ENCODE measurements around the gene LARGE1. TPM values are rescaled to one million over a fixed set of nuclear protein-coding genes. Genes with fewer than 3 reads are reported as not detected.

The LARGE1 gene
- total and polyA plus RNA-seq, 5 donors, result 23.8 to 100.0 (median 73.1) TPM

DNA sequence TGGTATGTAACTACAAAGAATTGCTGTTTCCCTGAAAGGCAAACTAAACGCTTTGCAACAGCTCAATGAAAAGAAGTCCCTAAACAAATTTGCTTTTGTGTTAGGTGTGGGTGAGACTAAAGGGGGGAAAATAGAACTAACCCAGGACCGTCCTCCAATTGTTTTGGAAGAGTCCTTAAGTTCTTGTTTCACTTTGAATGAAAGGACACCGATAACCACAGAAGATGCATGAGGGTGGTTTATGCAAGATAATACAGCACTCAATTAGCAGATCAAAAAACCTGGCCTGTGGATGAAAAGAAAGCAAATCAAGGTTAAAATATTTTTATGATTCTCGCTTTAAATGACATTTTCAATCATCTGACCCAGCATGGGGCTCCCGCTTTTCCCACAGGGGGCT is 557.6 kb downstream of the LARGE1 start:
- Histone ChIP-seq H3K27me3 (ENCODE audit: control insufficient read depth, insufficient read depth) (no peaks in the 10 kb centered on the region), H3K9me3 (ENCODE audit: control insufficient read depth, low read length) (no peaks in the 10 kb centered on the region), H3K4me1 (ENCODE audit: control insufficient read depth, insufficient read depth, low read length) (peaks cover 1% of the 10 kb centered on the region), H3K27ac (ENCODE audit: low read length) (no peak overlapping the region), H3K4me3 (ENCODE audit: low read length) (no peak overlapping the region)
- 97% methylated on average over 5 of the region's 5 CpGs for WGBS
- intact Hi-C loops (cut with DNase I), result no loop called here
- DNase-seq (no peak), ATAC-seq (no peak)

GRCh38 chr22:33361581-33361980 is 558.7 kb downstream of the LARGE1 start:
- Histone ChIP-seq H3K4me3 (ENCODE audit: low read length) (no peak overlapping the region), H3K9me3 (ENCODE audit: control insufficient read depth, low read length) (no peaks in the 10 kb centered on the region), H3K4me1 (ENCODE audit: control insufficient read depth, insufficient read depth, low read length) (peaks cover 1% of the 10 kb centered on the region), H3K27ac (ENCODE audit: low read length) (no peak overlapping the region), H3K27me3 (ENCODE audit: control insufficient read depth, insufficient read depth) (no peaks in the 10 kb centered on the region)
- intact Hi-C loops (cut with DNase I), result no loop called here
- no peak for DNase-seq
- ATAC-seq, result no peak

GRCh38 chr22:33357981-33358399 is 562.3 kb downstream of the LARGE1 start:
- 91% methylated on average over 4 of the region's 4 CpGs for WGBS
- no peak overlapping the region for H3K4me3 ChIP-seq (ENCODE audit: low read length)
- no peak overlapping the region for H3K27ac ChIP-seq (ENCODE audit: low read length)
- DNase-seq, result no peak
- intact Hi-C loops (cut with DNase I), result no loop called here
- peaks cover 1% of the 10 kb centered on the region for H3K4me1 ChIP-seq (ENCODE audit: control insufficient read depth, insufficient read depth, low read length)
- H3K27me3 ChIP-seq (ENCODE audit: control insufficient read depth, insufficient read depth), result no peaks in the 10 kb centered on the region
- ATAC-seq, result no peak
- H3K9me3 ChIP-seq (ENCODE audit: control insufficient read depth, low read length), result no peaks in the 10 kb centered on the region

- DNase-seq, result no peak
- Histone ChIP-seq H3K9me3 (ENCODE audit: control insufficient read depth, low read length) (no peaks in the 10 kb centered on the region), H3K27ac (ENCODE audit: low read length) (no peak overlapping the region), H3K27me3 (ENCODE audit: control insufficient read depth, insufficient read depth) (no peaks in the 10 kb centered on the region), H3K4me1 (ENCODE audit: control insufficient read depth, insufficient read depth, low read length) (no peaks in the 10 kb centered on the region), H3K4me3 (ENCODE audit: low read length) (no peak overlapping the region)
- intact Hi-C loops (cut with DNase I), result no loop called here
- peak; percentile 26 to 56 for ATAC-seq
- 30% methylated on average over 1 of the region's 1 CpG for WGBS
Observed at GRCh38 chr22:33354928-33355327, 565.3 kb downstream of the LARGE1 start.

GRCh38 chr22:33353502-33353901 is 566.8 kb downstream of the LARGE1 start:
- intact Hi-C loops (cut with DNase I), result no loop called here
- WGBS, result 91% methylated on average over 4 of the region's 4 CpGs
- Histone ChIP-seq H3K27me3 (ENCODE audit: control insufficient read depth, insufficient read depth) (no peaks in the 10 kb centered on the region), H3K9me3 (ENCODE audit: control insufficient read depth, low read length) (no peaks in the 10 kb centered on the region), H3K4me3 (ENCODE audit: low read length) (no peak overlapping the region), H3K27ac (ENCODE audit: low read length) (no peak overlapping the region), H3K4me1 (ENCODE audit: control insufficient read depth, insufficient read depth, low read length) (no peaks in the 10 kb centered on the region)
- no peak for ATAC-seq
- no peak for DNase-seq

- intact Hi-C loops (cut with DNase I), result no loop called here
Observed at GRCh38 chr22:33352768-33353167, 567.5 kb downstream of the LARGE1 start.

DNA sequence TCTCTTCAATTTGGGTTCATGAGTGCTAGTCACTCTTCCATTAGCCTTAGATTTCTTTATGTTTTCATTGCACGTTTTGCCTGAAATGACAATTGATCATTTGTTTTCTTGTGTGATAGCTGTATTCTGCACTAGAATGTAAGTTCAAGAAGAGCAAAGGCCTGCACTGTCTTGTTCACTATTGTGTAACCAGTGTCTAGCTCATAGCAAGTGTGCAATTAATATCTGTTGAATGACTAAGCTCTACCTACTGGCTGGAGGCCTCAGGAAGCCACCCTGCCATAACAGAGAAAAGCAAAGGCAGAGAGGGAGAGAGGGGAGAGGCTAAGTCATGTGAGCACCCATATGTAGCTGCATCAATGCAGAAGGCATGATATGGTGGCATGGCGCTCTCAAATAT is 569.3 kb downstream of the LARGE1 start:
- H3K27me3 ChIP-seq (ENCODE audit: control insufficient read depth, insufficient read depth), result no peaks in the 10 kb centered on the region
- no peak for DNase-seq
- no peak overlapping the region for H3K4me3 ChIP-seq (ENCODE audit: low read length)
- no peak for ATAC-seq
- H3K4me1 ChIP-seq (ENCODE audit: control insufficient read depth, insufficient read depth, low read length), result no peaks in the 10 kb centered on the region
- no peak overlapping the region for H3K27ac ChIP-seq (ENCODE audit: low read length)
- 94% methylated on average over 2 of the region's 2 CpGs for WGBS
- intact Hi-C loops (cut with DNase I), result no loop called here
- no peaks in the 10 kb centered on the region for H3K9me3 ChIP-seq (ENCODE audit: control insufficient read depth, low read length)

More at GRCh38 chr22:33352768-33353167, 567.5 kb downstream of the LARGE1 start:
- Histone ChIP-seq H3K9me3 (ENCODE audit: control insufficient read depth, low read length) (no peaks in the 10 kb centered on the region), H3K4me3 (ENCODE audit: low read length) (no peak overlapping the region), H3K27ac (ENCODE audit: low read length) (no peak overlapping the region), H3K27me3 (ENCODE audit: control insufficient read depth, insufficient read depth) (no peaks in the 10 kb centered on the region), H3K4me1 (ENCODE audit: control insufficient read depth, insufficient read depth, low read length) (no peaks in the 10 kb centered on the region)
- DNase-seq (no peak), ATAC-seq (no peak)
- WGBS, result 95% methylated on average over 1 of the region's 1 CpG

DNA sequence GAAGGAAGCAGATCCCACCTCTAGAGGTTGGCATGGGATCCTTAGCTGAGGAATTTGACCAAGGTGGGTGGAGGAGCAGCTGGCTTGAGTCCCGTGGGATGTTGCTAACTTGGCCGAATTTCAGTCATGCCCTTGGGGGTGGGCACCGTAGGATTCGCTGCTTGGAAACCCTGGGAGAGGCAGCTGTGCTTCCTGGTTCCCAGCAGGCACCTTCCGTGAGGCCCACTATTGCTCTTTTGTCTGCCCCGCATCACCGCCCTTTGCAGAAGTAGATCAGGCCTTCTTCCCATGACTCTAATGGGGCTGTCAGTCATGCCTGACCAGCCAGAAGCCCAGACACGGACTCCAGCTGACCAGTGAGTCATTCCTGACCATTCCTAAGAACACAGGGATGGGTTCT is 569.8 kb downstream of the LARGE1 start:
- Histone ChIP-seq H3K4me1 (ENCODE audit: control insufficient read depth, insufficient read depth, low read length) (no peaks in the 10 kb centered on the region), H3K4me3 (ENCODE audit: low read length) (no peak overlapping the region), H3K27me3 (ENCODE audit: control insufficient read depth, insufficient read depth) (no peaks in the 10 kb centered on the region), H3K9me3 (ENCODE audit: control insufficient read depth, low read length) (no peaks in the 10 kb centered on the region), H3K27ac (ENCODE audit: low read length) (no peak overlapping the region)
- intact Hi-C loops (cut with DNase I), result no loop called here
- DNase-seq (no peak), ATAC-seq (no peak)
- 91% methylated on average over 8 of the region's 8 CpGs for WGBS

DNA sequence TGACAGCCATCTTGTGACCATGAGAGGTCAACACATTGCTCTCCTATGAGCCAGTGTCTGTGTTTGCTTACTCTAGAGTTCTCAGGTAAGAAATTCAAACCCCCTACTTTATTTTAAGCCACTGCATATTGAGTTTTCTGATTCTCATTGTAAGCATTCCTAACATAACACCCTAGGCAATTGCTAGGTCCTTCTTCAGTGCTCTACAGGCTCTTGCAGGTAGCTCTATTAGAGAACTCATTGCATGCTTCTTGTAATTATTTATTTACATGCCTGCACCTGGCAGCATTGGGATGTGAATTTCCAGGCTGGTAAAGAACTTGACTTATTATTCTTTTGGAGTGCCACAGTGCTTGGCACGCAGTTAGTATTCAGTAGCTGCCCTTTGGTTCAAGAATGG is 573.3 kb downstream of the LARGE1 start:
- no peaks in the 10 kb centered on the region for H3K4me1 ChIP-seq (ENCODE audit: control insufficient read depth, insufficient read depth, low read length)
- no peak overlapping the region for H3K27ac ChIP-seq (ENCODE audit: low read length)
- H3K9me3 ChIP-seq (ENCODE audit: control insufficient read depth, low read length), result no peaks in the 10 kb centered on the region
- ATAC-seq, result no peak
- 97% methylated on average over 1 of the region's 1 CpG for WGBS
- H3K4me3 ChIP-seq (ENCODE audit: low read length), result no peak overlapping the region
- intact Hi-C loops (cut with DNase I), result no loop called here
- H3K27me3 ChIP-seq (ENCODE audit: control insufficient read depth, insufficient read depth), result no peaks in the 10 kb centered on the region
- no peak for DNase-seq

DNA sequence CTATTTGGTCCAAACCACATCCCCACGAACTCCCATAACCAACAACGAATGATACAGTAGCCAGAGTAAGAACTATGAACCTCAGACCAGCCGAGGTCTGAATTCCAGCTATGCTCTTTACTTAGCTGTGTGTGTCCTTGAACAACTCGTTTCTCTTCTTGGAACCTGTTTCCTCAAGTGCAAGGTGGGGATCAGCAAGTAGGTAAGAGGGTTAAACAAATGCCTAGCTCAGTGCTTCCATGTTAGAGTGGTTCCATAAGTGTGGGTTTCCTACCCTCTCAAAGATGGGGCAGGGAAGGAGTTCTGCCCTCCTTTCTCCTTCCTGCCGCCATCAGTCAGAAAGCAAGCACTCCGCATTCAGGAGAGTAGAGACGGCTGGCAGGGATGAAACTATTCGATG is 578.7 kb downstream of the LARGE1 start:
- H3K27me3 ChIP-seq (ENCODE audit: control insufficient read depth, insufficient read depth), result no peaks in the 10 kb centered on the region
- intact Hi-C loops (cut with DNase I), result no loop called here
- DNase-seq (no peak), ATAC-seq (no peak)
- no peak overlapping the region for H3K4me3 ChIP-seq (ENCODE audit: low read length)
- H3K4me1 ChIP-seq (ENCODE audit: control insufficient read depth, insufficient read depth, low read length), result no peaks in the 10 kb centered on the region
- WGBS, result 95% methylated on average over 8 of the region's 8 CpGs
- H3K27ac ChIP-seq (ENCODE audit: low read length), result no peak overlapping the region
- no peaks in the 10 kb centered on the region for H3K9me3 ChIP-seq (ENCODE audit: control insufficient read depth, low read length)

DNA sequence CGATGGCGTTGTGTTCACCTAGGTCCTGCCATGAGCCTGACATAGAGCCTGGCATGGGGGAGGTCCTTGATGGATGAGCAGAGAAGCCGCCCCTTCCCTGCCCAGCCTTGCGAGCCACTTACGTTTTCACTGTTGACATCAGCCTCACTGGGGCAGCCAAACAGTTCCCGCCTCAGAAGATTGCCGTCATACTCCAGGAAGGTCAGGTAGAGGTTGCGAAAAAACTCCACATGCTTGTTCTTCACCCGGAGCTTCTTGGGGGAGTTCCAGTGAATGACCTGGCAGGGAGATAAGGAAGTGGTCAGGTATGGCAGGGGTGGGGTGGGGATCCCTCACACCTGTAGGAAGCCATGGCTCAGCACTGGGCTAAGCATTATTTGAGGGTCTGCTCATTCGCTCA is 582.8 kb downstream of the LARGE1 start:
- Histone ChIP-seq H3K9me3 (ENCODE audit: control insufficient read depth, low read length) (no peaks in the 10 kb centered on the region), H3K27ac (ENCODE audit: low read length) (no peak overlapping the region), H3K4me1 (ENCODE audit: control insufficient read depth, insufficient read depth, low read length) (peaks cover 2% of the 10 kb centered on the region), H3K27me3 (ENCODE audit: control insufficient read depth, insufficient read depth) (no peaks in the 10 kb centered on the region), H3K4me3 (ENCODE audit: low read length) (no peak overlapping the region)
- no peak for ATAC-seq
- intact Hi-C loops (cut with DNase I), result no loop called here
- no peak for DNase-seq
- 87% methylated on average over 10 of the region's 10 CpGs for WGBS

DNA sequence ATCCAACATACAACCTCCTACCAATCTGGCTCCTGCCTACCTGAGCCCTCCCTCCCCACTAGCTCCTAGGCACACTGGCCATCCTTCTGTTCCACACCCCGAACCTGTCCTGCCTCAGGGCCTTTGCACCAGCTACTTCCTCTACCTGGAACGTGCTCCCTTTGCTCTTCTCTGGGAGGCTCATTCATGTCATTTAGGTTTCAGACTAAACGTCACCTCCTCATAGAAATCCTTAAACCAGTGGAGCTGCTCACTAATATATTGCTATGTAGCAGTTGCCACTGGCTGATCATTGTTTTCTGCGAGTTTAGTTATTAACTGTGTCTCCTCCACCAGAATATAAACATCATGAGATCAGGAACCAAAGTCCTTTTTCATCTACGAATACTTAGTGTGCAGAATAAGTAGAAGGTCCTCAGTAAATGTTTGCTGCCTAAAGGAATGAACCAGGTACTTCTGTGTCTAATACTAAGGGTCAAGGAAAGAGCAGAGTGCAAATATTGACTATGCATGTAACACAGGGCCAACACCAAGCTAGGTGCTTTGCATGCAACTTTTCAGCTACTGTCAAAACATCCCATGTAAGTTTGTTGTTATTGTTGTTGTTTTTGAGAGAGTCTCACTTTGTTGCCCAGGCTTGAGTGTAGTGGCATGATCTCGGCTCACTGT is 584.5 kb downstream of the LARGE1 start:
- H3K9me3 ChIP-seq (ENCODE audit: control insufficient read depth, low read length), result no peaks in the 10 kb centered on the region
- H3K27me3 ChIP-seq (ENCODE audit: control insufficient read depth, insufficient read depth), result no peaks in the 10 kb centered on the region
- DNase-seq (no peak), ATAC-seq (no peak)
- H3K27ac ChIP-seq (ENCODE audit: low read length), result no peak overlapping the region
- H3K4me3 ChIP-seq (ENCODE audit: low read length), result no peak overlapping the region
- peaks cover 3% of the 10 kb centered on the region for H3K4me1 ChIP-seq (ENCODE audit: control insufficient read depth, insufficient read depth, low read length)
- 96% methylated on average over 6 of the region's 6 CpGs for WGBS
- intact Hi-C loops (cut with DNase I), result no loop called here

All from right cardiac atrium (tissue), 5 donors.